HS-27A (cell line): ENCODE measurements around the gene TTC16.
"Not testable (repeated sequence)": the region's sequence is repeated elsewhere in the genome, so short reads cannot be mapped to it uniquely, and the experiment has no call there.

Source experiments
- DNase-seq: peaks from one replicate; pipeline ENCODE4 v3.0.0-alpha.2; 2012; ENCODE audit warnings: low read depth, missing footprints

Gene TTC16

GRCh38 chr9:127769101-127769500 is 53.2 kb downstream of the TTC16 start:
- DNase-seq = no peak

- DNase-seq = no peak
These were observed 54.2 kb downstream of the TTC16 start for GRCh38 chr9:127769929-127770582.

GRCh38 chr9:127770583-127770904 is 54.7 kb downstream of the TTC16 start:
- DNase-seq = no peak

- peak; percentile 58 for DNase-seq
These were observed 55.2 kb downstream of the TTC16 start for GRCh38 chr9:127770905-127771569.

GRCh38 chr9:127771570-127772189 is 55.8 kb downstream of the TTC16 start:
- no peak for DNase-seq

GRCh38 chr9:127772603-127773002 is 56.7 kb downstream of the TTC16 start:
- no peak for DNase-seq

- no peak for DNase-seq
These were observed 57.4 kb downstream of the TTC16 start for GRCh38 chr9:127773272-127773671.

GRCh38 chr9:127773981-127774380 is 58.1 kb downstream of the TTC16 start:
- DNase-seq = no peak

GRCh38 chr9:127776195-127776923 is 60.5 kb downstream of the TTC16 start:
- no peak for DNase-seq

GRCh38 chr9:127776924-127777289 is 61.0 kb downstream of the TTC16 start:
- no peak for DNase-seq

- DNase-seq = no peak
These were observed 61.6 kb downstream of the TTC16 start for GRCh38 chr9:127777368-127777980.

- no peak for DNase-seq
These were observed 62.6 kb downstream of the TTC16 start, which contains the start of gene SH2D3C for GRCh38 chr9:127778280-127779135. Gene SH2D3C, minus strand, starts transcription at chr9:127778666. Its CDS starts 39 bp downstream, at chr9:127778627.

GRCh38 chr9:127779136-127779981 is 63.5 kb downstream of the TTC16 start:
- DNase-seq = no peak

- no peak for DNase-seq
These were observed 64.4 kb downstream of the TTC16 start for GRCh38 chr9:127780126-127780885.

- DNase-seq = not testable (repeated sequence)
These were observed 65.0 kb downstream of the TTC16 start for GRCh38 chr9:127780909-127781308.
